Lung (tissue), 12 donors: ENCODE measurements around the gene SOX6. TPM values are rescaled to one million over a fixed set of nuclear protein-coding genes. Genes with fewer than 3 reads are reported as not detected.
A peak's percentile ranks its signal among the peaks of the same experiment; 100 is the strongest.

Experiments used
- ATAC-seq: fragments of 200-7000 bp; cut with Tn5 transposase; one replicate; pipeline ENCODE4 v1.9.1; 2020; ENCODE audit warnings: moderate number of reproducible peaks; ENCODE audit not compliant: insufficient read depth, low FRiP score
- DNase-seq, 3 donors: peaks; one replicate each; pipeline ENCODE4 v3.0.0-alpha.2; 2013 to 2017
- H3K27ac ChIP-seq, 2 donors: one replicate each; pipeline ENCODE4 v1.5.1; 2013; ENCODE audit warnings: mild to moderate bottlenecking in 2 of 2, moderate library complexity in 2 of 2, control low read depth in 1 of 2, inconsistent platforms in 1 of 2, low read depth in 1 of 2, low read length in 1 of 2
- H3K27me3 ChIP-seq, 3 donors: one replicate each; pipeline ENCODE4 v1.5.1; 2013; ENCODE audit warnings: low read length in 2 of 3; ENCODE audit not compliant: control insufficient read depth in 3 of 3, insufficient read depth in 3 of 3
- H3K36me3 ChIP-seq, 4 donors: one replicate each; pipeline ENCODE4 v1.5.1; 2013; ENCODE audit warnings: low read length in 4 of 4, mild to moderate bottlenecking in 1 of 4, moderate library complexity in 1 of 4; ENCODE audit not compliant: control insufficient read depth in 4 of 4, insufficient read depth in 4 of 4
- H3K4me1 ChIP-seq, 5 donors: one replicate each; pipeline ENCODE4 v1.5.1; 2013; ENCODE audit warnings: low read length in 5 of 5, mild to moderate bottlenecking in 2 of 5, moderate library complexity in 1 of 5; ENCODE audit not compliant: control insufficient read depth in 5 of 5, insufficient read depth in 5 of 5
- H3K4me3 ChIP-seq: one replicate; pipeline ENCODE4 v1.5.1; 2013; ENCODE audit warnings: mild to moderate bottlenecking, control low read depth, moderate library complexity
- H3K9ac ChIP-seq, 2 donors: one replicate each; pipeline ENCODE4 v1.5.1; 2013; ENCODE audit warnings: low read length in 2 of 2, control low read depth in 1 of 2; ENCODE audit not compliant: insufficient read depth in 1 of 2
- H3K9me3 ChIP-seq, 4 donors: one replicate each; pipeline ENCODE4 v1.5.1; 2013; ENCODE audit warnings: low read length in 3 of 4, mild to moderate bottlenecking in 1 of 4, moderate library complexity in 1 of 4; ENCODE audit not compliant: control insufficient read depth in 4 of 4, insufficient read depth in 3 of 4
- CTCF ChIP-seq: IDR thresholded peaks from 2 replicates; pipeline ENCODE4 v1.5.1; 2012; ENCODE audit warnings: mild to moderate bottlenecking; ENCODE audit errors: control extremely low read depth, extremely low read depth
- WGBS, 2 donors: extraction: QIAGEN DNeasy Blood & Tissue Kit; methylation state at CpG; one replicate each; pipeline ENCODE4 v1.1.7; 2013; 5-methylcytosine and 5-hydroxymethylcytosine counted together
- polyA plus RNA-seq, 2 donors: library from polyadenylated mRNA; stranded (reverse); fragments of 200-250 nt; gene quantifications; one replicate each; pipeline ENCODE4 v1.2.1, GENCODE V29; 2013
- total RNA-seq, 2 donors: library from RNA; depleted of rRNA in 1 of 2; stranded (reverse); fragments of >200 nt in 1 of 2; gene quantifications; one replicate each; pipeline ENCODE4 v1.2.1, GENCODE V29; 2014 to 2021
- donor health status: control.
- donor health status: control.
- donor health status: Bipolar disorder and iron deficiency.
- donor health status: healthy.
- donor health status: DM: yes; HTN: yes; CAD: no.

SOX6 gene
- total and polyA plus RNA-seq, 4 donors = 0.58 to 31.7 (median 7.4) TPM

DNA sequence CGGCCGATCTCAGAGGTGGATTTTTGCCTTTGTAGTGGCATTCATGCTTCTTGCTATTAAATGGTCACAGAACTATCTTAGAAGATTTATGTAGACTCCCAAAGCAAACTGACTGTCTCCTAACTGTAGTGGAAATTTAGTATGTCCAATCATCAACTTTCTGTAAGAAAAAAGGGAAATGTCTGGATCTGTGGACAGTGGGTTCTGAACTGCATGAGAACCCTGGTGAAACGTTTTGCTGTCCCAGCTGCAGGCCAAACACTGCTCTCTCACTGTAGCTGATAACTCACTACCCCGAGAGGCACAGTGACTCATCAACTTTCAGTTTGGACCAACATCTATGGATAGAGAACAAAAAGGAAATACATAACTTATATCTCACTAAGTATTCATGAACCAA lies 387.1 kb downstream of the SOX6 start:
- TF ChIP-seq CTCF = no peak
- peak overlapping the region; percentile 68 to 77 for H3K27ac ChIP-seq
- WGBS, 2 donors = 20 to 30% methylated on average over 4 of the region's 4 CpGs
- H3K27me3 ChIP-seq = no peaks in the 10 kb centered on the region
- H3K4me1 ChIP-seq = peaks cover 14 to 40% (median 20%) of the 10 kb centered on the region in 5 donors
- ATAC-seq = no peak
- peak; percentile 46 to 85 (median 74) for DNase-seq
- H3K9me3 ChIP-seq = no peaks in the 10 kb centered on the region
- H3K36me3 ChIP-seq = no peaks in the 10 kb centered on the region
- no peak overlapping the region for H3K9ac ChIP-seq
- H3K4me3 ChIP-seq = no peak overlapping the region

GRCh38 chr11:15968461-15969130 lies 387.8 kb downstream of the SOX6 start:
- peaks cover 14 to 40% (median 20%) of the 10 kb centered on the region in 5 donors for H3K4me1 ChIP-seq
- no peak overlapping the region for H3K9ac ChIP-seq
- TF ChIP-seq CTCF = no peak
- H3K27me3 ChIP-seq = no peaks in the 10 kb centered on the region
- 74 to 84% methylated on average over 10 of the region's 10 CpGs for WGBS, 2 donors
- ATAC-seq = no peak
- H3K9me3 ChIP-seq = no peaks in the 10 kb centered on the region
- DNase-seq = peak in 1 of 3 donors; percentile 21
- no peaks in the 10 kb centered on the region for H3K36me3 ChIP-seq
- peak overlapping the region; percentile 68 to 94 for H3K27ac ChIP-seq
- H3K4me3 ChIP-seq = no peak overlapping the region

GRCh38 chr11:15967966-15968365 lies 388.4 kb downstream of the SOX6 start:
- peaks cover 14 to 40% (median 20%) of the 10 kb centered on the region in 5 donors for H3K4me1 ChIP-seq
- H3K9ac ChIP-seq = no peak overlapping the region
- H3K27ac ChIP-seq = peak overlapping the region in 1 of 2 donors; percentile 68
- 22 to 29% methylated on average over 2 of the region's 2 CpGs for WGBS, 2 donors
- ATAC-seq = no peak
- H3K36me3 ChIP-seq = no peaks in the 10 kb centered on the region
- peak in 2 of 3 donors; percentile 56 to 66 for DNase-seq
- no peaks in the 10 kb centered on the region for H3K27me3 ChIP-seq
- H3K9me3 ChIP-seq = no peaks in the 10 kb centered on the region
- TF ChIP-seq CTCF = no peak
- no peak overlapping the region for H3K4me3 ChIP-seq

GRCh38 chr11:15967166-15967565 lies 389.2 kb downstream of the SOX6 start:
- DNase-seq = peak; percentile 37 to 59 (median 58)
- WGBS, 2 donors = 49 to 57% methylated on average over 2 of the region's 2 CpGs

More at GRCh38 chr11:15967166-15967565, 389.2 kb downstream of the SOX6 start:
- H3K9ac ChIP-seq = no peak overlapping the region
- H3K9me3 ChIP-seq = no peaks in the 10 kb centered on the region
- peak overlapping the region in 1 of 2 donors; percentile 12 for H3K27ac ChIP-seq
- no peak for ATAC-seq
- no peaks in the 10 kb centered on the region for H3K36me3 ChIP-seq
- no peaks in the 10 kb centered on the region for H3K27me3 ChIP-seq
- H3K4me1 ChIP-seq = peaks cover 14 to 40% (median 20%) of the 10 kb centered on the region in 5 donors
- no peak overlapping the region for H3K4me3 ChIP-seq
- TF ChIP-seq CTCF = no peak
